ENCODE results near the gene MSH6.

DNA sequence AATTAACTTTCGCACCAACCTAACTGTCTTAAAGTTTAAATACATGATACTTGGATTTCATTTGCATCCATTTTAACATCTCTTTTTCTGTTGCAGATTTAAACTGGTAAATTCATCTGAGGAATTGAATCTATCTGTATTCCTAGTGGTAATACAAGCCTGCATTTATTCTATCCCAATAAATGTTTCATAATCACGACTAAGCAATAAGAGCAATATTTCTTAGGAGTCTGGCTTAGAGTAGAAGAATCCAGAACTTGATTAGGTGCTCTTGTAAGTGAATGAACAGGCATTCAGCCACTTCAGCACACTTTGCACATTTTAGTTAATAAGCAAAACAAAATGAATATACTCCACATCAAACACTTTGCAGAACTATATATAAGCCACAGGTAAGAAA is 27.0 kb downstream of the MSH6 start:
- no peak for TF ChIP-seq CTCF (IDR thresholded peaks at IDR 0.05; ENCODE audit: control extremely low read depth in 1 of 3, insufficient read depth in 1 of 3, low read depth in 1 of 3, low read length in 3 of 3)
- no peak for TF ChIP-seq ATF3 (IDR thresholded peaks at IDR 0.05; ENCODE audit: insufficient read depth, low read depth, low read length)
- TF ChIP-seq GTF2F1 (IDR thresholded peaks at IDR 0.05; ENCODE audit: borderline replicate concordance, low read depth, low read length), result no peak
- TF ChIP-seq, protein P1, sequence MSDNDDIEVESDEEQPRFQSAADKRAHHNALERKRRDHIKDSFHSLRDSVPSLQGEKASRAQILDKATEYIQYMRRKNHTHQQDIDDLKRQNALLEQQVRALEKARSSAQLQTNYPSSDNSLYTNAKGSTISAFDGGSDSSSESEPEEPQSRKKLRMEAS (IDR thresholded peaks at IDR 0.05), result no peak
- no peak for TF ChIP-seq POLR2A (IDR thresholded peaks at IDR 0.05; ENCODE audit: control extremely low read depth in 1 of 2, low read depth in 2 of 2, low read length in 2 of 2)
- TF ChIP-seq EP300 (IDR thresholded peaks at IDR 0.05; ENCODE audit: borderline replicate concordance in 1 of 2, low read depth in 2 of 2, low read length in 2 of 2), result no peak
- TF ChIP-seq POLR2AphosphoS5 (IDR thresholded peaks at IDR 0.05; ENCODE audit: low read depth, low read length), result no peak
- no peak for TF ChIP-seq CREB1 (IDR thresholded peaks at IDR 0.05)
- no peak for TF ChIP-seq GABPA (IDR thresholded peaks at IDR 0.05; ENCODE audit: borderline replicate concordance, insufficient read depth, low read length)
- no peak for TF ChIP-seq PHF8 (conservative IDR thresholded peaks at IDR 0.05; ENCODE audit: low read depth, low read length)
- TF ChIP-seq SAP30 (IDR thresholded peaks at IDR 0.05; ENCODE audit: insufficient read depth, insufficient replicate concordance, low read length), result no peak

All from H1 (cell line).